Fibroblast of lung (primary cell): ENCODE data around the gene TSTD2. TPM values are rescaled to one million over a fixed set of nuclear protein-coding genes. Genes with fewer than 3 reads are reported as not detected.

Source experiments
- DNase-seq, 2 donors: peaks; one replicate each; pipeline versions ENCODE4 v3.0.0 to v3.0.0-alpha.2; 2010; ENCODE audit warnings: low read depth in 2 of 2
- H2AFZ ChIP-seq: 2 replicates; pipeline ENCODE4 v1.5.1; 2012; ENCODE audit warnings: low read length, control low read depth, inconsistent platforms
- H3K27ac ChIP-seq: 2 replicates; pipeline ENCODE4 v1.5.1; 2011; ENCODE audit warnings: low read length, control low read depth; ENCODE audit not compliant: insufficient read depth
- H3K27me3 ChIP-seq: 2 replicates; pipeline ENCODE4 v1.5.1; 2011; ENCODE audit warnings: mild to moderate bottlenecking, low read length; ENCODE audit not compliant: control insufficient read depth, insufficient read depth
- H3K36me3 ChIP-seq: 2 replicates; pipeline ENCODE4 v1.5.1; 2011; ENCODE audit warnings: low read length; ENCODE audit not compliant: control insufficient read depth, insufficient read depth
- H3K4me1 ChIP-seq: 2 replicates; pipeline ENCODE4 v1.5.1; 2011; ENCODE audit warnings: low read length; ENCODE audit not compliant: control insufficient read depth, insufficient read depth; ENCODE audit errors: extremely low read depth
- H3K4me2 ChIP-seq: 2 replicates; pipeline ENCODE4 v1.5.1; 2011; ENCODE audit warnings: low read length, control low read depth; ENCODE audit not compliant: insufficient read depth; ENCODE audit errors: extremely low read depth
- H3K4me3 ChIP-seq, 4 experiments: fragments of 200-600 bp in 1 of 4; sonication (generic) in 1 of 4; replicated peaks in 1 of 4; 2 replicates each; pipeline ENCODE4 v1.5.1; 2011 to 2016; ENCODE audit warnings: low read length in 4 of 4, low read depth in 3 of 4, mild to moderate bottlenecking in 3 of 4, control low read depth in 2 of 4, inconsistent platforms in 1 of 4, mixed read lengths in 1 of 4; ENCODE audit not compliant: insufficient read depth in 1 of 4; ENCODE audit errors: control extremely low read depth in 1 of 4
- H3K79me2 ChIP-seq: 2 replicates; pipeline ENCODE4 v1.5.1; 2012; ENCODE audit warnings: mild to moderate bottlenecking, low read length, inconsistent platforms; ENCODE audit not compliant: control insufficient read depth, insufficient read depth
- H3K9ac ChIP-seq: 2 replicates; pipeline ENCODE4 v1.5.1; 2011; ENCODE audit warnings: mild to moderate bottlenecking, low read length, control low read depth; ENCODE audit not compliant: insufficient read depth
- H3K9me3 ChIP-seq: 2 replicates; pipeline ENCODE4 v1.5.1; 2012; ENCODE audit warnings: low read depth, low read length; ENCODE audit not compliant: control insufficient read depth, insufficient read depth
- H4K20me1 ChIP-seq: 2 replicates; pipeline ENCODE4 v1.5.1; 2011; ENCODE audit warnings: low read length; ENCODE audit not compliant: control insufficient read depth, insufficient read depth; ENCODE audit errors: extremely low read depth
- EZH2 ChIP-seq: IDR thresholded peaks from 2 replicates; pipeline ENCODE4 v1.5.1; 2012; ENCODE audit warnings: low read length, control low read depth, mild to moderate bottlenecking; ENCODE audit errors: missing control alignments
- polyA plus RNA-seq, 2 donors: library from polyadenylated mRNA; depleted of rRNA in 1 of 2; stranded (reverse) in 1 of 2; unstranded in 1 of 2; fragments of >200 nt; gene quantifications; 2 replicates each; pipeline ENCODE4 v1.2.1, GENCODE V29; 2011 to 2012; ENCODE audit warnings: missing spikeins in 1 of 2
- total RNA-seq: library from RNA; depleted of rRNA; stranded (reverse); fragments of >200 nt; gene quantifications from 2 replicates; pipeline ENCODE4 v1.2.1, GENCODE V29; 2014
- TF ChIP-seq, protein P1 (sequence below), 2 donors: IDR thresholded peaks in 1 of 2; conservative IDR thresholded peaks in 1 of 2; 1 replicate in 1 of 2; 2 replicates in 1 of 2; pipeline ENCODE4 v1.5.1; 2011 to 2012; ENCODE audit warnings: low read length in 2 of 2, control low read depth in 1 of 2, inconsistent platforms in 1 of 2, low read depth in 1 of 2, mild to moderate bottlenecking in 1 of 2

The TSTD2 gene
- total and polyA plus RNA-seq, 2 donors (not counting 1 experiment from before 2014, with no cell fraction given), result 15.9 to 20.1 TPM

DNA sequence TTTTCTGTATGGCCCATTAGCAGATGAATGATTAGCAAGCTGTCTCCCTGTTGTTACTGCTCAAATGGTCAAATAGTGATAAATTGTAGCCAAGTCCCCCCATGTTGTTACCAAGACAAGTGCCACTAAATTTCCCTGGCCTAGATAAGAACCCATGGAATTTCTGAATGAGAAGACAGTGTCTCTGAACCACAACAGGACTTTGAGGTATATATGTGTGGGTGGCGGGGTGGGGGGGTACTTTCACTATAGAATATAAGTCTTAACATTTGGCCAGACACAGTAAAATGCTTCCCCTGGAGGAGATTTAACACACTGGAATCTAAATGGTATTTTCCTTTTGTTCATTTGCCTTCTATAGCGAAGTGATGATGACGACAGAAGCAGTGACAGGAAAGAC is 35.3 kb upstream of the TSTD2 start:
- no peak for TF ChIP-seq EZH2
- TF ChIP-seq, protein P1, sequence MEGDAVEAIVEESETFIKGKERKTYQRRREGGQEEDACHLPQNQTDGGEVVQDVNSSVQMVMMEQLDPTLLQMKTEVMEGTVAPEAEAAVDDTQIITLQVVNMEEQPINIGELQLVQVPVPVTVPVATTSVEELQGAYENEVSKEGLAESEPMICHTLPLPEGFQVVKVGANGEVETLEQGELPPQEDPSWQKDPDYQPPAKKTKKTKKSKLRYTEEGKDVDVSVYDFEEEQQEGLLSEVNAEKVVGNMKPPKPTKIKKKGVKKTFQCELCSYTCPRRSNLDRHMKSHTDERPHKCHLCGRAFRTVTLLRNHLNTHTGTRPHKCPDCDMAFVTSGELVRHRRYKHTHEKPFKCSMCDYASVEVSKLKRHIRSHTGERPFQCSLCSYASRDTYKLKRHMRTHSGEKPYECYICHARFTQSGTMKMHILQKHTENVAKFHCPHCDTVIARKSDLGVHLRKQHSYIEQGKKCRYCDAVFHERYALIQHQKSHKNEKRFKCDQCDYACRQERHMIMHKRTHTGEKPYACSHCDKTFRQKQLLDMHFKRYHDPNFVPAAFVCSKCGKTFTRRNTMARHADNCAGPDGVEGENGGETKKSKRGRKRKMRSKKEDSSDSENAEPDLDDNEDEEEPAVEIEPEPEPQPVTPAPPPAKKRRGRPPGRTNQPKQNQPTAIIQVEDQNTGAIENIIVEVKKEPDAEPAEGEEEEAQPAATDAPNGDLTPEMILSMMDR (conservative IDR thresholded peaks at IDR 0.05 in 1 of 2, IDR thresholded peaks at IDR 0.05 in 1 of 2; ENCODE audit: low read depth in 1 of 2, low read length in 2 of 2), result no peak
- Histone ChIP-seq H3K36me3 (peaks cover 12% of the 10 kb centered on the region), H2AFZ (no peak overlapping the region), H3K4me2 (no peak overlapping the region), H3K4me3 (no peak overlapping the region), H3K9ac (no peak overlapping the region), H3K9me3 (no peaks in the 10 kb centered on the region), H3K27me3 (no peaks in the 10 kb centered on the region), H3K27ac (no peak overlapping the region), H3K79me2 (no peaks in the 10 kb centered on the region), H4K20me1 (no peaks in the 10 kb centered on the region), H3K4me1 (no peaks in the 10 kb centered on the region)
- DNase-seq, result no peak

DNA sequence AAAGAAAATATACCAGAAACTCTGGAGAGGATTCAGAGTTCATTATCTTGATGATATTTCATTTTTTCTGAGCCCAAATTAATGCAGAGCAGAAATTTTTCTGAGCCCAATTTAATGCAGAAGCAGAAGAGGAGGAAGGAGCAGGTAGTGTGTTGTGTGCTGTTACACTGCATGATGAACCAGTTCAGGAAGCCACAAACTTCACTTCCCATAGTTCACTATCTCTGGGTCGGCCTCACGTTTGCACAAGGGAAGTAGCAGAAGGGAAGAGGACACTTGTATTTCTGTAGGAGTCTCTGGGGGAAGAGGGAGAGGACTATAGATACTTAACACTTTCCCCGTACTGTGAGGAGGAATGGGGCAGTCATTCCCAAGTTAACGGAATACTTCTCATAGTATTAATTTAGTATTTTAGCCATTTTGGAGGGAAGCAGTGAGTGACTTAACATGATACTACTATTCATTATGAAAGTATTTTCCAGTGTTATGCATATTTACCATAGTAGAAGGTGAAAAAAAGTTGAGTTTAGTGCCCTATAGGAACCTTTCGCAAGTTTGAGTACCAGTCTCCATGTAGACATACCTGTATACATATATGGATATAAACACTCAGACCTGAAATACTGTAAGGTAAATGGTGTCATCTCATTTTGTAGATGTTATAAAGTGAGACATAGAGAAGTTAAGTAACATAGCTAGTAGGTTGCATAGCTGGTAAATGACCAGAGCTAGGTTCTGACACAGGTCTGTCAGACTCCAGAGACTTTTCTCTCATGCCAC is 33.9 kb upstream of the TSTD2 start:
- Histone ChIP-seq H3K4me3 (no peak overlapping the region), H3K27ac (no peak overlapping the region), H3K4me2 (no peak overlapping the region), H2AFZ (no peak overlapping the region), H3K27me3 (no peaks in the 10 kb centered on the region), H3K36me3 (peaks cover 12% of the 10 kb centered on the region), H4K20me1 (no peaks in the 10 kb centered on the region), H3K79me2 (no peaks in the 10 kb centered on the region), H3K9ac (no peak overlapping the region), H3K9me3 (no peaks in the 10 kb centered on the region), H3K4me1 (no peaks in the 10 kb centered on the region)
- no peak for DNase-seq
- TF ChIP-seq, protein P1 (conservative IDR thresholded peaks at IDR 0.05 in 1 of 2, IDR thresholded peaks at IDR 0.05 in 1 of 2; ENCODE audit: low read depth in 1 of 2, low read length in 2 of 2), result no peak
- TF ChIP-seq EZH2, result no peak

DNA sequence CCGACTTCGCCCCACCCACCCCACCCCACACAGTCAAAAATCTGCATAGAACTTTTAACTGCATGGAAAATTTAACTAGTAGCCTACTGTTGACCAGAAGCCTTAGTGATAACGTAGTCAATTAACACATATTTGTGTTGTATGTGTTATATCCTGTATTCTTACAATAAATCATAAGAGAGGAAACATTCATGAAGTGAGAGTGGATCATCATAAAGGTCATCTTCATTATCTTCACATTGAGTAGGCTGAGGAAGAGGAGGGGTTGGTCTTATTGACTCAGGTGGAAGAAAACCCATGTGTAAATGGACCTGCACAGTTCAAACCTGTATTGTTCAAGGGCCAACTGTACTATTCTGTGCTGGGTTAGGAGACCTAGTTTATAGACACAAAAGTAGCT is 32.6 kb upstream of the TSTD2 start:
- Histone ChIP-seq H3K4me3 (no peak overlapping the region), H3K27me3 (no peaks in the 10 kb centered on the region), H3K9me3 (no peaks in the 10 kb centered on the region), H3K79me2 (no peaks in the 10 kb centered on the region), H2AFZ (no peak overlapping the region), H3K4me2 (no peak overlapping the region), H3K9ac (no peak overlapping the region), H3K27ac (no peak overlapping the region), H3K36me3 (peaks cover 12% of the 10 kb centered on the region), H3K4me1 (no peaks in the 10 kb centered on the region), H4K20me1 (no peaks in the 10 kb centered on the region)
- DNase-seq, result no peak
- no peak for TF ChIP-seq EZH2
- TF ChIP-seq, protein P1 (conservative IDR thresholded peaks at IDR 0.05 in 1 of 2, IDR thresholded peaks at IDR 0.05 in 1 of 2; ENCODE audit: low read depth in 1 of 2, low read length in 2 of 2), result no peak
